Lung (tissue), 12 donors: ENCODE data around the gene AKT2. TPM values are rescaled to one million over a fixed set of nuclear protein-coding genes. Genes with fewer than 3 reads are reported as not detected.

Experiments
- ATAC-seq: fragments of 200-7000 bp; cut with Tn5 transposase; one replicate; pipeline ENCODE4 v1.9.1; 2020; ENCODE audit warnings: moderate number of reproducible peaks; ENCODE audit not compliant: insufficient read depth, low FRiP score
- DNase-seq, 3 donors: peaks; one replicate each; pipeline ENCODE4 v3.0.0-alpha.2; 2013 to 2017
- H3K27ac ChIP-seq, 2 donors: one replicate each; pipeline ENCODE4 v1.5.1; 2013; ENCODE audit warnings: mild to moderate bottlenecking in 2 of 2, moderate library complexity in 2 of 2, control low read depth in 1 of 2, inconsistent platforms in 1 of 2, low read depth in 1 of 2, low read length in 1 of 2
- H3K27me3 ChIP-seq, 3 donors: one replicate each; pipeline ENCODE4 v1.5.1; 2013; ENCODE audit warnings: low read length in 2 of 3; ENCODE audit not compliant: control insufficient read depth in 3 of 3, insufficient read depth in 3 of 3
- H3K36me3 ChIP-seq, 4 donors: one replicate each; pipeline ENCODE4 v1.5.1; 2013; ENCODE audit warnings: low read length in 4 of 4, mild to moderate bottlenecking in 1 of 4, moderate library complexity in 1 of 4; ENCODE audit not compliant: control insufficient read depth in 4 of 4, insufficient read depth in 4 of 4
- H3K4me1 ChIP-seq, 5 donors: one replicate each; pipeline ENCODE4 v1.5.1; 2013; ENCODE audit warnings: low read length in 5 of 5, mild to moderate bottlenecking in 2 of 5, moderate library complexity in 1 of 5; ENCODE audit not compliant: control insufficient read depth in 5 of 5, insufficient read depth in 5 of 5
- H3K4me3 ChIP-seq: one replicate; pipeline ENCODE4 v1.5.1; 2013; ENCODE audit warnings: mild to moderate bottlenecking, control low read depth, moderate library complexity
- H3K9ac ChIP-seq, 2 donors: one replicate each; pipeline ENCODE4 v1.5.1; 2013; ENCODE audit warnings: low read length in 2 of 2, control low read depth in 1 of 2; ENCODE audit not compliant: insufficient read depth in 1 of 2
- H3K9me3 ChIP-seq, 4 donors: one replicate each; pipeline ENCODE4 v1.5.1; 2013; ENCODE audit warnings: low read length in 3 of 4, mild to moderate bottlenecking in 1 of 4, moderate library complexity in 1 of 4; ENCODE audit not compliant: control insufficient read depth in 4 of 4, insufficient read depth in 3 of 4
- WGBS, 2 donors: extraction: QIAGEN DNeasy Blood & Tissue Kit; methylation state at CpG; one replicate each; pipeline ENCODE4 v1.1.7; 2013; 5-methylcytosine and 5-hydroxymethylcytosine counted together
- polyA plus RNA-seq, 2 donors: library from polyadenylated mRNA; stranded (reverse); fragments of 200-250 nt; gene quantifications; one replicate each; pipeline ENCODE4 v1.2.1, GENCODE V29; 2013
- total RNA-seq, 2 donors: library from RNA; depleted of rRNA in 1 of 2; stranded (reverse); fragments of >200 nt in 1 of 2; gene quantifications; one replicate each; pipeline ENCODE4 v1.2.1, GENCODE V29; 2014 to 2021
- TF ChIP-seq, protein P1 (sequence below): IDR thresholded peaks from 2 replicates; pipeline ENCODE4 v1.5.1; 2012; ENCODE audit warnings: mild to moderate bottlenecking; ENCODE audit errors: control extremely low read depth, extremely low read depth
- donor health status: control.
- donor health status: control.
- donor health status: Bipolar disorder and iron deficiency.
- donor health status: healthy.
- donor health status: DM: yes; HTN: yes; CAD: no.

Gene AKT2
- total and polyA plus RNA-seq, 4 donors, result 62.3 to 138 (median 93.1) TPM

DNA sequence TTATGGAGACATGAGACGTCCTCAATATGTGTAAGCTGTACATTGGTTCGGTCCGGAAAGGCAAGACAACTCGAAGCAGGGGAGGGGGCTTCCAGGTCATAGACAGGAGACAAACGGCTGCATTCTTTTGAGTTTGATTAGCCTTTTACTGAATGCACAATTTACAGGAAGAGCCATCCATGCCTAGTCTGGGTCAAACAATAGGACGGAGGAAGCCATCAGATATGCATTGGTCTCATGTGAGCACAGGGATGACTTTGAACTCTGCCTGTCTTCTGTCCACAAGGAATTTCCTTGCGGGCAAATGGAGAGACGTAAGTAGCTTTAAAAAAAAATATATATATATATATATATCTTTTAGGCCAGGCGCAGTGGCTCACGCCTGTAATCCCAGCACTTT is 56.8 kb downstream of the AKT2 start:
- 44 to 62% methylated on average over 10 of the region's 10 CpGs for WGBS, 2 donors
- Histone ChIP-seq H3K4me1 (peaks cover 0 to 23% (median 15%) of the 10 kb centered on the region in 5 donors), H3K36me3 (peaks cover 0 to 5% (median 2%) of the 10 kb centered on the region in 4 donors), H3K27ac (no peak overlapping the region), H3K27me3 (peaks cover 0 to 33% (median 24%) of the 10 kb centered on the region in 3 donors), H3K9me3 (no peaks in the 10 kb centered on the region), H3K4me3 (no peak overlapping the region), H3K9ac (no peak overlapping the region)
- TF ChIP-seq, protein P1, sequence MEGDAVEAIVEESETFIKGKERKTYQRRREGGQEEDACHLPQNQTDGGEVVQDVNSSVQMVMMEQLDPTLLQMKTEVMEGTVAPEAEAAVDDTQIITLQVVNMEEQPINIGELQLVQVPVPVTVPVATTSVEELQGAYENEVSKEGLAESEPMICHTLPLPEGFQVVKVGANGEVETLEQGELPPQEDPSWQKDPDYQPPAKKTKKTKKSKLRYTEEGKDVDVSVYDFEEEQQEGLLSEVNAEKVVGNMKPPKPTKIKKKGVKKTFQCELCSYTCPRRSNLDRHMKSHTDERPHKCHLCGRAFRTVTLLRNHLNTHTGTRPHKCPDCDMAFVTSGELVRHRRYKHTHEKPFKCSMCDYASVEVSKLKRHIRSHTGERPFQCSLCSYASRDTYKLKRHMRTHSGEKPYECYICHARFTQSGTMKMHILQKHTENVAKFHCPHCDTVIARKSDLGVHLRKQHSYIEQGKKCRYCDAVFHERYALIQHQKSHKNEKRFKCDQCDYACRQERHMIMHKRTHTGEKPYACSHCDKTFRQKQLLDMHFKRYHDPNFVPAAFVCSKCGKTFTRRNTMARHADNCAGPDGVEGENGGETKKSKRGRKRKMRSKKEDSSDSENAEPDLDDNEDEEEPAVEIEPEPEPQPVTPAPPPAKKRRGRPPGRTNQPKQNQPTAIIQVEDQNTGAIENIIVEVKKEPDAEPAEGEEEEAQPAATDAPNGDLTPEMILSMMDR, result no peak
- ATAC-seq (no peak), DNase-seq (no peak)

DNA sequence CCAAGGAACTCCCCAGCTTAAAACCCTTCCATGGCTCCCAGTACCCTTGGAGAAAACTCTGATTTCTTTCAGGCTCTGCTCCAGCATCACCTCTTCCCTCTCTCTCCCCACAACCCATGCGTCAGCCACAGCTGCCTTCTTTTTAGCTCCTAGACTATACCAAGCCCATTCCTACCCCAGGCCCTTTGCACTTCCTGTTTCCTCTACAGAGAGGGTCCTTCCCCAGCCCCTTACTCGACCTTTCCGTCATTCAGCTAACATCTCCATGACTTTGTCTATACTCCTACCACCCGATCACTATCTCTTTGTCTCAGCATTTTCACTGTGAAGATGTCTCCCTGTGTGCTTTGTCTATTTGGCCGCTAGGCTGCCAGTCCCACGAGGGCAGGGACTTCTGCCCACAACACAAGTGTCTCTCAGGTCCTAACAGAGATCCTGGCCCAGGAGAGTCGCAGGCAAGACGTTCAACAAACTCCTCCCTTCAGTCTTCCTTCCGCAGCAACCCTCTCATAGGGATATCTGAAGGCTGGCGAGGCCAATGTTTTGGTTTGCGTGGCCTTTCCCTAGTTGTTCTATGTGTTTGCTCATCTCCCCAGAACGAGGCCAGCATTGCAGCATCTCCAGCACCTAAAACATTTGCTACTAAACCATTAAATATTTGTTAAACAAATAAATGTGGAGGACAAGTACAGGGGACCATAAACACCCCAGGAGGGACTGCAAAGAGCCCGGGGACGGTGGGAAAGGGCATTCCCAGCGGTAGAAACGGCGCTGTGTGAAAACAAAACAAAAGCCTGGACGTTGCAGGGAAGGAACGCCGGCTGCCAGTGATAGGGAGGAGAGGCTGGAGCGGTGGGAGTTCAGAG is 59.5 kb downstream of the AKT2 start:
- H3K9me3 ChIP-seq, result no peaks in the 10 kb centered on the region
- H3K4me3 ChIP-seq, result no peak overlapping the region
- H3K27me3 ChIP-seq, result peaks cover 0 to 36% (median 29%) of the 10 kb centered on the region in 3 donors
- 25 to 26% methylated on average over 21 of the region's 21 CpGs for WGBS, 2 donors
- peak overlapping the region in 1 of 2 donors; percentile 32 for H3K9ac ChIP-seq
- TF ChIP-seq, protein P1, result no peak
- peak in 2 of 3 donors; percentile 33 to 34 for DNase-seq
- no peak overlapping the region for H3K27ac ChIP-seq
- H3K4me1 ChIP-seq, result peaks cover 0 to 15% (median 0%) of the 10 kb centered on the region in 5 donors
- no peak for ATAC-seq
- no peaks in the 10 kb centered on the region for H3K36me3 ChIP-seq

DNA sequence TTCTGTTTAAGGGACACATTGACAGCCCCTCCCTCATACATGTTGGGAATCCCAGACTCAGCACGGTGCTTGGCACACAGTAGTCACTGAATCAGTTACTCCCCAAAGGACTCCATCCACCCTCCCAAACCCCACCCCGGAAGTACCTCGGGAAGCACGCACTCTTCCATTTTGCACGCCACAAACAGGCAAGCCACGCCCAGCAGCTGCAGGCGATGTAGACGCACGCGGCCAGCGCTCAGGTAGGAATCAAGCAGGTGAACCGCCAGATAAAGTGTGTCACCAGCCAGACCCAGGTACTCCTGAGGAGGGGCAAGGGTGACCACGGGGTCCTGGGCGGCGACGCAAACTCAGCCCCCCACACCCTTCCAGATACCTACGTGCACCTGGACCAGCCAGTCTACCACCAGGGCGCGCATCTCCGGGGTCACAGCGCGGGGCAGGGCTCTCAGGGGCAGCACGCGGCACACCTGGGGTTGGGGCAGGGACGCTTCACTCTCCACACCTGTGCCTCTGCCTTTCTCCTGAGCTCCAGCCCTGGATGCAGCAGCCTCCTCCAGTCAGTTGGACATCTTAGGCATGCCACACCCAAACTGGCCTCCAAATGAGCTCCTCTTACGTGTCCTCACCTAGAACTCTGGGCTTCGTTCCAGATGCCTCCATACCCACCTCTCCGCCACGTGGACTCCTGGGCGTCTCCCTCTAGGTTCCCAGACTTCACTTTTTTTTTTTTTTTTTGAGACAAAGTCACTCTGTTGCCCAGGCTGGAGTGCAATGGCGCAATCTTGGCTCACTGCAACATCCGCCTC is 60.6 kb downstream of the AKT2 start:
- Histone ChIP-seq H3K27ac (no peak overlapping the region), H3K27me3 (peaks cover 0 to 42% (median 32%) of the 10 kb centered on the region in 3 donors), H3K9ac (no peak overlapping the region), H3K4me1 (peaks cover 0 to 15% (median 0%) of the 10 kb centered on the region in 5 donors), H3K4me3 (no peak overlapping the region), H3K36me3 (no peaks in the 10 kb centered on the region), H3K9me3 (no peaks in the 10 kb centered on the region)
- DNase-seq (no peak), ATAC-seq (no peak)
- TF ChIP-seq, protein P1, result no peak
- WGBS, 2 donors, result 79 to 83% methylated on average over 32 of the region's 32 CpGs
